ENCODE data around the gene THBS2.

GRCh38 chr6:169269180-169270076 is 15.8 kb upstream of the THBS2 start:
- TF ChIP-seq GATAD2B (conservative IDR thresholded peaks at IDR 0.05; ENCODE audit: low read depth), result no peak
- TF ChIP-seq RCOR1 (conservative IDR thresholded peaks at IDR 0.05; ENCODE audit: low read depth, low read length), result no peak
- no peak for TF ChIP-seq HDAC6 (IDR thresholded peaks at IDR 0.05; ENCODE audit: unreplicated experiment)

Data from GM12878 (cell line).